Memory B cell (primary cell): ENCODE results near the gene GSTA3.
"Not testable (repeated sequence)": the region's sequence is repeated elsewhere in the genome, so short reads cannot be mapped to it uniquely, and the experiment has no call there.

Experiments used
- ATAC-seq: fragments of 150-1000 bp; cut with Tn5 transposase; 2 replicates; pipeline ENCODE4 v1.10.0; 2021; ENCODE audit warnings: low read depth, mild to moderate bottlenecking, moderate library complexity
- DNase-seq, 2 donors: peaks; one replicate each; pipeline ENCODE4 v3.0.0; 2022; ENCODE audit warnings: low spot score in 2 of 2
- H3K27ac Mint-ChIP-seq: one replicate; pipeline ENCODE4 v1.8.0; 2022; ENCODE audit warnings: mild to moderate bottlenecking, moderate library complexity, mixed read lengths
- H3K27me3 Mint-ChIP-seq: one replicate; pipeline ENCODE4 v1.8.0; 2022; ENCODE audit warnings: mixed read lengths
- H3K36me3 Mint-ChIP-seq: one replicate; pipeline ENCODE4 v1.8.0; 2022; ENCODE audit warnings: mild to moderate bottlenecking, mixed read lengths
- H3K4me1 Mint-ChIP-seq: one replicate; pipeline ENCODE4 v1.8.0; 2022; ENCODE audit warnings: mixed read lengths
- H3K4me3 Mint-ChIP-seq: one replicate; pipeline ENCODE4 v1.8.0; 2022; ENCODE audit warnings: mild to moderate bottlenecking, moderate library complexity, mixed read lengths
- H3K9me3 Mint-ChIP-seq: one replicate; pipeline ENCODE4 v1.8.0; 2022; ENCODE audit warnings: mixed read lengths

Gene GSTA3

GRCh38 chr6:52925042-52925441, 15.5 kb upstream of the GSTA3 start:
- ATAC-seq (no peak), DNase-seq (no peak)
- H3K9me3 Mint-ChIP-seq, result peaks cover 1% of the 10 kb centered on the region
- no peak overlapping the region for H3K27ac Mint-ChIP-seq
- no peaks in the 10 kb centered on the region for H3K4me1 Mint-ChIP-seq
- no peaks in the 10 kb centered on the region for H3K36me3 Mint-ChIP-seq
- H3K4me3 Mint-ChIP-seq, result no peak overlapping the region
- peaks cover 18% of the 10 kb centered on the region for H3K27me3 Mint-ChIP-seq

- not testable (repeated sequence) for H3K36me3 Mint-ChIP-seq, H3K4me3 Mint-ChIP-seq, ATAC-seq, DNase-seq, H3K9me3 Mint-ChIP-seq, H3K27ac Mint-ChIP-seq, H3K4me1 Mint-ChIP-seq
- peaks cover 18% of the 10 kb centered on the region for H3K27me3 Mint-ChIP-seq
Observed at GRCh38 chr6:52923689-52924088, 14.2 kb upstream of the GSTA3 start.

- ATAC-seq, result no peak
- Mint-ChIP-seq H3K9me3 (no peaks in the 10 kb centered on the region), H3K27ac (no peak overlapping the region), H3K27me3 (peaks cover 15% of the 10 kb centered on the region), H3K4me3 (no peak overlapping the region), H3K4me1 (no peaks in the 10 kb centered on the region), H3K36me3 (no peaks in the 10 kb centered on the region)
- no peak for DNase-seq
Observed at GRCh38 chr6:52922161-52922560, 12.7 kb upstream of the GSTA3 start.

GRCh38 chr6:52921743-52922142, 12.2 kb upstream of the GSTA3 start:
- Mint-ChIP-seq H3K4me1 (no peaks in the 10 kb centered on the region), H3K27ac (no peak overlapping the region), H3K36me3 (no peaks in the 10 kb centered on the region), H3K4me3 (no peak overlapping the region), H3K9me3 (no peaks in the 10 kb centered on the region), H3K27me3 (peaks cover 15% of the 10 kb centered on the region)
- no peak for ATAC-seq
- no peak for DNase-seq

- not testable (repeated sequence) for H3K36me3 Mint-ChIP-seq, H3K27ac Mint-ChIP-seq, H3K4me3 Mint-ChIP-seq, DNase-seq, H3K9me3 Mint-ChIP-seq, H3K4me1 Mint-ChIP-seq, ATAC-seq
- H3K27me3 Mint-ChIP-seq, result peaks cover 15% of the 10 kb centered on the region
Observed at GRCh38 chr6:52919511-52919910, 10.0 kb upstream of the GSTA3 start.

- not testable (repeated sequence) for DNase-seq, H3K4me1 Mint-ChIP-seq, H3K27ac Mint-ChIP-seq, ATAC-seq, H3K36me3 Mint-ChIP-seq, H3K9me3 Mint-ChIP-seq, H3K4me3 Mint-ChIP-seq
- H3K27me3 Mint-ChIP-seq, result peaks cover 10% of the 10 kb centered on the region
Observed at GRCh38 chr6:52918771-52919170, 9.3 kb upstream of the GSTA3 start.

- not testable (repeated sequence) for ATAC-seq, DNase-seq, H3K27ac Mint-ChIP-seq, H3K4me1 Mint-ChIP-seq, H3K9me3 Mint-ChIP-seq, H3K4me3 Mint-ChIP-seq, H3K36me3 Mint-ChIP-seq
- H3K27me3 Mint-ChIP-seq, result peaks cover 10% of the 10 kb centered on the region
Observed at GRCh38 chr6:52918027-52918686, 8.7 kb upstream of the GSTA3 start.

- ATAC-seq (no peak), DNase-seq (no peak)
- H3K36me3 Mint-ChIP-seq, result no peaks in the 10 kb centered on the region
- no peak overlapping the region for H3K27ac Mint-ChIP-seq
- H3K9me3 Mint-ChIP-seq, result peaks cover 1% of the 10 kb centered on the region
- no peaks in the 10 kb centered on the region for H3K4me1 Mint-ChIP-seq
- H3K27me3 Mint-ChIP-seq, result peaks cover 2% of the 10 kb centered on the region
- H3K4me3 Mint-ChIP-seq, result no peak overlapping the region
Observed at GRCh38 chr6:52914516-52914915, 5.0 kb upstream of the GSTA3 start.

GRCh38 chr6:52910091-52910490, 593 bp upstream of the GSTA3 start:
- no peak for DNase-seq
- ATAC-seq, result no peak
- Mint-ChIP-seq H3K36me3 (no peaks in the 10 kb centered on the region), H3K27ac (no peak overlapping the region), H3K4me1 (no peaks in the 10 kb centered on the region), H3K27me3 (peaks cover 2% of the 10 kb centered on the region), H3K9me3 (peaks cover 1% of the 10 kb centered on the region), H3K4me3 (no peak overlapping the region)

- H3K27me3 Mint-ChIP-seq, result no peaks in the 10 kb centered on the region
- H3K36me3 Mint-ChIP-seq, result no peaks in the 10 kb centered on the region
- DNase-seq (no peak), ATAC-seq (no peak)
- H3K4me3 Mint-ChIP-seq, result no peak overlapping the region
- no peaks in the 10 kb centered on the region for H3K9me3 Mint-ChIP-seq
- no peaks in the 10 kb centered on the region for H3K4me1 Mint-ChIP-seq
- no peak overlapping the region for H3K27ac Mint-ChIP-seq
Observed at GRCh38 chr6:52909131-52909530, 367 bp downstream of the GSTA3 start.

- ATAC-seq (no peak), DNase-seq (no peak)
- Mint-ChIP-seq H3K9me3 (no peaks in the 10 kb centered on the region), H3K27ac (no peak overlapping the region), H3K4me3 (no peak overlapping the region), H3K27me3 (no peaks in the 10 kb centered on the region), H3K4me1 (no peaks in the 10 kb centered on the region), H3K36me3 (no peaks in the 10 kb centered on the region)
Observed at GRCh38 chr6:52908526-52908925, 972 bp downstream of the GSTA3 start.

GRCh38 chr6:52904562-52905279, 4.8 kb downstream of the GSTA3 start:
- no peaks in the 10 kb centered on the region for H3K36me3 Mint-ChIP-seq
- ATAC-seq (no peak), DNase-seq (no peak)
- H3K4me1 Mint-ChIP-seq, result no peaks in the 10 kb centered on the region
- H3K27me3 Mint-ChIP-seq, result peaks cover 11% of the 10 kb centered on the region
- no peak overlapping the region for H3K4me3 Mint-ChIP-seq
- no peaks in the 10 kb centered on the region for H3K9me3 Mint-ChIP-seq
- no peak overlapping the region for H3K27ac Mint-ChIP-seq

GRCh38 chr6:52900536-52900935, 9.0 kb downstream of the GSTA3 start:
- Mint-ChIP-seq H3K36me3 (no peaks in the 10 kb centered on the region), H3K4me3 (no peak overlapping the region), H3K27me3 (peaks cover 18% of the 10 kb centered on the region), H3K27ac (no peak overlapping the region), H3K9me3 (peaks cover 4% of the 10 kb centered on the region), H3K4me1 (no peaks in the 10 kb centered on the region)
- ATAC-seq (no peak), DNase-seq (no peak)

- H3K9me3 Mint-ChIP-seq, H3K4me3 Mint-ChIP-seq, H3K27ac Mint-ChIP-seq, ATAC-seq, H3K36me3 Mint-ChIP-seq, H3K4me1 Mint-ChIP-seq, DNase-seq: not testable (repeated sequence)
- H3K27me3 Mint-ChIP-seq, result peaks cover 15% of the 10 kb centered on the region
Observed at GRCh38 chr6:52895790-52896189, 13.7 kb downstream of the GSTA3 start.

- no peak overlapping the region for H3K27ac Mint-ChIP-seq
Observed at GRCh38 chr6:52894285-52894684, 15.2 kb downstream of the GSTA3 start.

More at GRCh38 chr6:52894285-52894684, 15.2 kb downstream of the GSTA3 start:
- ATAC-seq, result no peak
- H3K9me3 Mint-ChIP-seq, result peaks cover 4% of the 10 kb centered on the region
- H3K4me1 Mint-ChIP-seq, result no peaks in the 10 kb centered on the region
- peaks cover 14% of the 10 kb centered on the region for H3K27me3 Mint-ChIP-seq
- DNase-seq, result no peak
- H3K4me3 Mint-ChIP-seq, result no peak overlapping the region
- H3K36me3 Mint-ChIP-seq, result no peaks in the 10 kb centered on the region
